GM12874 (cell line): ENCODE measurements around the gene NRG3.

Experiments used
- CTCF ChIP-seq: IDR thresholded peaks from 2 replicates; pipeline ENCODE4 v1.5.1; 2011; ENCODE audit warnings: low read depth, mild to moderate bottlenecking, control low read depth, low read length, moderate library complexity; ENCODE audit not compliant: insufficient read depth

The NRG3 gene

GRCh38 chr10:82821043-82821442 lies 946.0 kb downstream of the NRG3 start:
- no peak for TF ChIP-seq CTCF

- no peak for TF ChIP-seq CTCF
Observed at GRCh38 chr10:82826132-82826531, 951.1 kb downstream of the NRG3 start.

- TF ChIP-seq CTCF: no peak
Observed at GRCh38 chr10:82827901-82828300, 952.9 kb downstream of the NRG3 start.

- TF ChIP-seq CTCF: no peak
Observed at GRCh38 chr10:82847242-82847641, 972.2 kb downstream of the NRG3 start.

- TF ChIP-seq CTCF: no peak
Observed at GRCh38 chr10:82850191-82850590, 975.2 kb downstream of the NRG3 start.

- TF ChIP-seq CTCF: no peak
Observed at GRCh38 chr10:82856957-82857613, 982.1 kb downstream of the NRG3 start.

GRCh38 chr10:82861889-82862288 lies 986.9 kb downstream of the NRG3 start:
- no peak for TF ChIP-seq CTCF
